ENCODE measurements around the gene NKX2-2. TPM values are rescaled to one million over a fixed set of nuclear protein-coding genes. Genes with fewer than 3 reads are reported as not detected.

Gene NKX2-2
- total RNA-seq, 2 donors from 2014 or later = 0.23 to 0.33 TPM

GRCh38 chr20:21511485-21511849 is 2.4 kb downstream of the NKX2-2 start:
- intact Hi-C loops (cut with DNase I) = no loop called here
- no peak for DNase-seq (ENCODE audit: low spot score)

DNA sequence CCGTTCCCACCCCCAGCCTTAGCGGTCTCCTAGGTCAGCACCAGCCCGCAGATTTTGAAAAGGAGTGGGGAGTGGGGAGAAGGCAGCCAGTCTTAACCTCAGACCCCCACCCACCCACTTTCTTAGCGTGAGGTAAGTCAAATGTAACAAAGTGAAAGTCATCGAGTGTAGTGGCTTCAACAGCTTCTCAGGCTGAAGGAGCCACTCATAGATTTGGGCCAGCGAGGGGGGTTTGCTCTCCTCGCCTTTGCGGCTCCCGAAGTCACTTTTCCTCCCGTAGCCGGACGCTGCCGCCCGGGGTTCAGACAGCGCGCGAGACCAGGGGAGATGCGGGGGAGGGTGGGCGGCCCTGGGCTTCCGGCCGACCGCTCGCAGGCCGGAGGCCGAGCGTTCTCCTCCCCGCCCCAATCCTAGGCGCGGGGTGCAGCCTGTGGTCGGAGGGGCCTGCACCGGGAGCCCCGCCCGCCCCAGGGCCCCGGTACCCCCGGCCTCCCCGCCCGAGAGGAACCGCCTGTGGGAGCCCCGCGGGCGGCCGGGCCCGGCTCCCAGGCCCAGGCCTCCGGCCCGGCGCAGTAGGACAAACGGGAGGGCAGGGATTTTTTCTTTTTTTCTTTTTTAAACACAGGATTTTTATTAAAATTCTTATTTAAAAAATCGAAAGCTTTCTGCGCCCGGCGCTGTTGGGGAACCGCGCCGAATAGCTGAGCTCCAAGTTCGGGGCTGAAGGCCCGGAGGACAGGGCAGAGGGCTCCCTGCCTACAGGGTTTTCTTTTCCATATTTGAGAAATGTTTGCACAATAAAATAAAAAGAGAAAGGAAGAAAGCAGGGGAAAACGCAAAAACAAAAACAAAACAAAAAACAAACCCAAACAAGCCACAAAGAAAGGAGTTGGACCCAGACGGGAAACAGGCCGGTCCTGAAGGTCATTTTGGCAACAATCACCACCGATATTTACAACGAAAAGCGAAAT is 3.2 kb downstream of the NKX2-2 start:
- no peak for DNase-seq (ENCODE audit: low spot score)
- intact Hi-C loops (cut with DNase I) = no loop called here

DNA sequence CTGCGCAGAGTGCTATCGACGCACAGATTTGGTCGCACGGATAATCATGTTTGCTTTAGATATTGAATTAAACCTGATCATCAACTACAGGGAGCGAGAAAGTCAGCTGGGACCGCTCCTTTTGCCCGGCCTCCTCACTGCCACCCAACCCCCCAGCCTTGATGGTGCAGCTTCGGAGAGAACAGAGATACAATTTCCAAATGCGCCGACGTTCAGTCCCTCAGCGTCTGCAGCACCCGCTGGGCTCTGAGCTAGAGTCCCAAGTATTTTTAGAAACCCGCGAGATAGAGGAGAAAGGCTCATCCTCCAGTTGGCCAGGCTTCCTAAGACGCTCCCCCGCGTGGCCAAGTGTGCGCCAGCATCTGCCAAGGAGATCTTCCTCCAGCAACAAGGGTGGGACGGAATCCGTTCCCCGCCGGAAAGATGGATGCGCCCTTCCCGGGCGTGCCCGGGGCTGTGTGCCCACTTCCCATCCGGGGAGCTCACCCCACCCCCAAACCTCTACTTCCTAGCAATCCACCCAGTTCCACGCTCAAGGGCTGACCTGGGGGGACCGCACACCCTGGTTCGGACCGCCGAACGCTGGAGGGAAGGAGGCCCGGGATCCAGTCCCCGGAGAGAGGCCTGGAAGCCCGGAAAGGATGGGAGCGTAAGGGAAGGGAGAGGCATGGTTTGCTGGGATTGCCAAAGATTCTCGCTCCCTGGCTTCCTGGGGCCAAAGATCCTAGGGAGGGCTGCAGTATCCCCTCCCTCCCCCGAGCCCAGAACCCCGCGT is 4.1 kb downstream of the NKX2-2 start:
- no peak for DNase-seq (ENCODE audit: low spot score)

GRCh38 chr20:21509079-21509596 is 4.7 kb downstream of the NKX2-2 start:
- DNase-seq (ENCODE audit: low spot score) = no peak
- intact Hi-C loops (cut with DNase I) = loop anchor here in 1 of 2 donors (10.0 kb wide), 2 partner anchors 274 to 644 kb away; no protein-coding TSS in a partner anchor

More for the DNA sequence above, 4.1 kb downstream of the NKX2-2 start:
- intact Hi-C loops (cut with DNase I) = loop anchor here in 1 of 2 donors (10.0 kb wide), 2 partner anchors 275 to 645 kb away; no protein-coding TSS in a partner anchor

DNA sequence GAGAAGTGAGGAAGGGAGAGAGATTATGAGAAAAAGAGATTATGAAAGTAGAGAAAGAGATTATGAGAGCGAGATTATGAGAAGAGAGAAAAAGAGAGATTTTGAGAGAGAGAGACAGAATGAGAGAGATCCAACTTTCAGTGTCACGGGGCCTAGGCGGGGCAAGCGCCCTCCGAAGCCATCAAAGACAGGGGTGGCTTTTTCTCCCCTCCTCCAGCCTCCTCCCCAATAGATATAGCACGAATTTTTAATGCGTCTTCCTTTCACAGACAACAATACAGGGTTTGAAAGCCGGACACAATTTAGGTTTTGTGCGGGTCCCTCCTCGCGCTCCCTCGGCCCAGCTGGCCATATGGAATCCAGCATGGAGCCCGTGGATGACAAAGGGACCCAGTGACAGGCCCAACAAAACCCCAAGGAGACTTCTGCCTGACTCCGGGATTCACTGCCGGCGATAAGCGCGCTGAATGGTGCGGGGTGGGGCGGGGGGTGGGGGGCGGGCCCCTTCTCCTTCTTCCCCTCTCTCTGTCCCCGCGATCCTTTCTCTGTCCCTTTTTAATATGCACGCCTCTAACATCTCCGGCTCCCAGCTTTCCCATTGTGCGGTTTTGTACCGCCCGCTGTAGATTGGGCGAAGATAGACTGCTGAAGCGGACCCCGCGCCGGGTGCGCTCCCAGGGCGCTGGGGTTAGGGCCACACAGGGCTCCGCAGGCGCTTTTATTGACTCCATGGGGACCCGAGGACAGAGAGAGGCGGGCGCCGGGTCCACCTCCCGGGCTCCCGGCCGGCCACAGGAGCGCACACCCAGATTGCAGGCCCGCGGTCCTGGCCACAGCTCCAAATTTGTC is 5.4 kb downstream of the NKX2-2 start:
- intact Hi-C loops (cut with DNase I) = loop anchor here in 1 of 2 donors (10.0 kb wide), 2 partner anchors 274 to 644 kb away; no protein-coding TSS in a partner anchor
- no peak for DNase-seq (ENCODE audit: low spot score)

- intact Hi-C loops (cut with DNase I) = loop anchor here in 1 of 2 donors (10.0 kb wide), 2 partner anchors 273 to 643 kb away; no protein-coding TSS in a partner anchor
- no peak for DNase-seq (ENCODE audit: low spot score)
These were observed 6.2 kb downstream of the NKX2-2 start for GRCh38 chr20:21507400-21508229.

- DNase-seq (ENCODE audit: low spot score) = no peak
- intact Hi-C loops (cut with DNase I) = loop anchor here in 1 of 2 donors (10.0 kb wide), 2 partner anchors 271 to 641 kb away; no protein-coding TSS in a partner anchor
These were observed 7.9 kb downstream of the NKX2-2 start for GRCh38 chr20:21505810-21506530.

DNA sequence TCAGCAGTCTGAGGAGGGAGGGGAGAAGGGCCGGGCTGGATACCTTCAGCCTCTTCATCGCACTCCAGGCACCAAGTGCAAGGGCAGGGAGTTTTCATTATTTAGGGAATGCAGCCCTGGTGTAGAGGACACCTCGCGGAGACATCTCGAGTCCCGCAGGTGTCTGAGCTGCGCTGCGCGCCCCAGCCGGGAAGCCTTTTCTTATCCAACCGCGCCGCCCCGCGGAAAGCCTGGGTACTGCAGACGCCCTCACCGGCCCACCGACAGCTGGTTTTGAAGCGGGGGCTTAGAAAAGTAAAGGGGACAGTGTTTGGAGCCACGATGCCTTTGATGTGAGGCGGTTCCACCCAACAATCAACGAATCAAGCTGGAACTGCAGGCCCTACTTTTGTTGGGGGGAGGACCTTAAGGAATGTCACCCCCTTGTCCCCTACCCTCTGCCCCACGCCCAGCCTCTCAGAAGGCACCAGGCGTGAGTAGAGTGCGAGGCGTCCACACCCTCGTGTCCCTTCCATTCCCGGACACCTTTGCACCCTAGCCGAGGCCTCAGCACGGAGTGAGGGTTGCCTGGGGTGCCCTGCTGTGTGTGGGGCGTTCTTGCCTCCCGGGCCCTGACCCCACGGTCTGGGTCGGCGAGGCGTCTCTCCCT is 8.6 kb downstream of the NKX2-2 start:
- intact Hi-C loops (cut with DNase I) = loop anchor here in 1 of 2 donors (10.0 kb wide), 2 partner anchors 270 to 640 kb away; no protein-coding TSS in a partner anchor
- DNase-seq (ENCODE audit: low spot score) = no peak

GRCh38 chr20:21504323-21504722 is 9.5 kb downstream of the NKX2-2 start:
- DNase-seq (ENCODE audit: low spot score) = no peak
- intact Hi-C loops (cut with DNase I) = loop anchor here (1.0 to 10.0 kb wide), 4 partner anchors 267 to 669 kb away; no protein-coding TSS in a partner anchor

GRCh38 chr20:21503345-21503744 is 10.5 kb downstream of the NKX2-2 start:
- intact Hi-C loops (cut with DNase I) = loop anchor here (5.0 to 10.0 kb wide), 3 partner anchors 266 to 639 kb away; no protein-coding TSS in a partner anchor
- no peak for DNase-seq (ENCODE audit: low spot score)

DNA sequence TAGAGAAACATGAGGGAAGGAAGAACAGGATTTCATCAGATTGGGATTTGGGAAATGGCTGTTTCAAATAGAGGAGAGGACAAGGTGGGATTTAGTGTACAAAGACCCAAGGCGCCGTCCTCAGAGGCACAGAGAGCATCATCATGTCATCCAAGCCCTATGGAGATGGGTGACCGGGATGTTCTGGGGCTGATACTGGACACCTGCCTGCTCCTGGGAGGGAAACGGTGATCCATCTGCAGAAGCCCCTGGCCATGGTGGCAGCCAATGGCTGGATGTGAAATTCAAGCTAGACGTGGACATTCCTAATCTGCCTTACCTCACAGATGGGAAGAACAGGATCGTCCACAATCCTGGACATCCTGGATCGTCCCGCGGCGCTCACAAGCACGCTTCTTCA is 12.7 kb downstream of the NKX2-2 start:
- DNase-seq (ENCODE audit: low spot score) = no peak
- intact Hi-C loops (cut with DNase I) = loop anchor here (5.0 to 10.0 kb wide), 3 partner anchors 264 to 636 kb away; no protein-coding TSS in a partner anchor

GRCh38 chr20:21500599-21500998 is 13.3 kb downstream of the NKX2-2 start:
- no peak for DNase-seq (ENCODE audit: low spot score)
- intact Hi-C loops (cut with DNase I) = loop anchor here (5.0 to 10.0 kb wide), 3 partner anchors 263 to 636 kb away; no protein-coding TSS in a partner anchor

- DNase-seq (ENCODE audit: low spot score) = no peak
- intact Hi-C loops (cut with DNase I) = loop anchor here (5.0 to 10.0 kb wide), 3 partner anchors 262 to 635 kb away; no protein-coding TSS in a partner anchor
These were observed 14.2 kb downstream of the NKX2-2 start for GRCh38 chr20:21499641-21500040.

- intact Hi-C loops (cut with DNase I) = no loop called here
- no peak for DNase-seq (ENCODE audit: low spot score)
These were observed 15.2 kb downstream of the NKX2-2 start for GRCh38 chr20:21498635-21499034.

- no peak for DNase-seq (ENCODE audit: low spot score)
- intact Hi-C loops (cut with DNase I) = no loop called here
These were observed 15.7 kb downstream of the NKX2-2 start for GRCh38 chr20:21498195-21498594.

DNA sequence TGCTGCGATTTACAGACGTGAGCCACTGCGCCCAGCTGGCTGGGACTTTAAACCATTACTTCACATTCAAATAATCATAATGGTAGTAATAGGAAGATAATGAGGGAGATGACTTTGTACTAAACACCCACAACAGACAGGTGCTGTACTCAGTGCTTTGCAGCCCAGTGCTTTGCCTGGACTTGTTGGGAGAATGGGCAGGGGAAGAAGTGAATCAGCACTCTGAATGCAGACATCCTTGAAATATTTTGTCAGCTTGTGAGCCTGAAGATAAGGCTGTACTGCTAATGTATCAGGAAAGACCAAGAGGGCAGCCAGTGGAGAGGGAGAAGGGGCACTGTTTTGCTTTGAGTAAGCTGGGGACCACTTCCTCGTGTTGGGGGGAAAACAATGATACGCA is 17.4 kb downstream of the NKX2-2 start:
- intact Hi-C loops (cut with DNase I) = no loop called here
- no peak for DNase-seq (ENCODE audit: low spot score)

All from posterior vena cava (tissue), 2 donors.